Fibroblast of the conjunctiva (primary cell): ENCODE data around the gene POLG.

Experiments
- DNase-seq: peaks from one replicate; pipeline ENCODE4 v3.0.0-alpha.2; 2010; ENCODE audit warnings: low read depth

POLG gene

DNA sequence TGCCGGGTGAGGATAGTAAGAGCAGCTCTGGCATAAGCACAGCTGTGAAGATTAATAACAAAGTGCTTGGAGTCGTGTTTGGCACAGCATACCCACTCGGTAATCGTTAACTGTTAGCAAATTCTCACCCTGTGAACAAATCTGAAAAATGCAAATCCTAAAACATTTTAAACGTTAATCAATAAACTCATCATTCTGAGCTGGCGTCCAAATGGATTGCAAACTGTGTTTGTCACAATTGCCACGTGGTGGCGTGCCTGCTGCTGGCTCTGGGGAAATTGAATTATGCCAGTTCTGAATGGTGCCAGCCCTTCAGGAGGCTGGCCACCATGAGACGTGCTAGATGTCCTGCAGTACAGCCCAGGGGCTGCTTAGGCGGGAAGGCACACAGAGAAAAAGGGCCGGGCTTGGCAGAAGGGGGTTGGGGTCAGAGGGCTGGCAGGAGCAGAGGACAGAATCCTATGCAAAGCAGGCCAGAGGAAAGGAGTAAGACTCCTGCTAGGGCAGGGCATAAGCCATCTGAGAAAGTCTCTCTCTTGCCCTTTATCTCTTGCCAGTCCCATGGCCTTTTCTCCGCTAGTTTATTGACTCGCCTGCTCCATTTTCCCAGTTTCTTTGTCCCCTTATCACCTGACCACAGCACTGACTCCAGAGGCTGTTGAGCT, 22.1 kb upstream of the POLG start:
- no peak for DNase-seq

DNA sequence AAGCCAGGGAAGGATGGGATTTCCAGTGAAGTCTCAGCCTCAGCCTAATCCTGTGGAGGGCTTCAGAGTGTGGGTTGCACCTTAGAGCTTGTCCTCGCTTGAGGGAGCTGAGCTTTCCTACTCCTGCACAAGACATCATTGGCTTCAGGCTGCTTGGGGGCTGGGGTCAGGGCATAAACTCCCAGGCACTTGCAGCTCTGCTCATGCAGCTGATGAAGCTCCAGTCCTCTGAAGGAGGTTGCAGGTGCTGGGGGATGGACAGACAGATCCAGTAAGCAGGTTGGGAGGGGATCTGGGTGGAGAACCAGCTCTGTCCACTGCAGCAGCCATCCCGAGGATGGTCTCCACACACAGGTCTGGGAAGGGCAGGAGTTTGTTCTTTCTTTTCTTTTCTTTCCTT, 19.4 kb upstream of the POLG start:
- DNase-seq: no peak

- DNase-seq: no peak
These were observed 17.9 kb upstream of the POLG start for GRCh38 chr15:89352476-89352875.

DNA sequence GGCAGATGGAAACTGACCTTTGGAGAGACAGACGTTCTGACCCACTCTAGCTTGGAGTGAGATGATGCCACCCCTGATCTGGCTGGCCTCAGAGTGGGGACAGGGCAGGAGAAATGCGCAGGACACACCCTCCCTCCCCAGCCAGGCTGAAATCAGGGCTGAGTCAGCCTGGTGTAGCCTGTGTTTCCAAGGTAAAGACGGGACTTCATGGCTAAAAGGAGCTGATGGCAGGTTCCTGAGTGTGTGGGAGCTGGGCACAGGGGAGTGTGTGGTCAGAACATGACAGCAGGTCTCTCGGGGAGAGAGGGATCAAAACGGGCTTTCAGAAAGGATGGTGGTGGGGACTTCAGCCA, 14.6 kb upstream of the POLG start:
- no peak for DNase-seq

DNA sequence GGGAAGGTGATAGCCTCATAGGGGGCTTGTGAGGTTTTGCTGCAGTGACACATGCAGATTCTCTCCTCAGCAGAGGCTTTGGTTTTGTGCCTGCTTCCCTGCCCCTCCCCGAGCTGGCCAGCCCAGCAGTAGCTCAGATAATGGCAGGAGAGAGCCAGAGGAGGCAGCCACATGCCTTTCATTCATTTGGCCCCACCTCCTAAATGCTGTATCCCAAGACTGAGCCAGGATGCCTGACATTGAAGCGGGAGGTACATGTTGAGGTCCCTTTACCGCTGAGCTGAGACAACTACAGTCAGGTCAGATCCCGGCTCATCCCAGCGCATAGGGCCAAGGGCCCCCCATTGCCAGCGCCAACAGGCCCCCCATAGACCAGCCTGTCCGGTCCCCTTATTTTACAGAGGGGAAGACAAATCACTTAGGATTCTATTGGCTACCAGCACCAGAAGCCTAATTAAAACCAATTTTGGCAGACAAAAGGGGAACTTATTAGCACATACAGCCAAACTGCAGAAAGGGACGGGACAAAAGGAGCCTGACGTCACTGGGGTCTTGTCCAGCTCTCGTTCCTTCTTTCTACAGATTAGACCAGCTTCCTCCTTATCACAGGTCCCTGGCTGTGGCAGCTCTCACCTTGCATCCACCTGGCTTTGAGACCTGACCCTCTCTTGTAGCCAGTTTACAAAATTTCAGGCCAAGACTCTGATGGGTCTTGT, 12.1 kb upstream of the POLG start:
- DNase-seq: no peak

GRCh38 chr15:89345248-89345647, 10.6 kb upstream of the POLG start:
- DNase-seq: no peak

DNA sequence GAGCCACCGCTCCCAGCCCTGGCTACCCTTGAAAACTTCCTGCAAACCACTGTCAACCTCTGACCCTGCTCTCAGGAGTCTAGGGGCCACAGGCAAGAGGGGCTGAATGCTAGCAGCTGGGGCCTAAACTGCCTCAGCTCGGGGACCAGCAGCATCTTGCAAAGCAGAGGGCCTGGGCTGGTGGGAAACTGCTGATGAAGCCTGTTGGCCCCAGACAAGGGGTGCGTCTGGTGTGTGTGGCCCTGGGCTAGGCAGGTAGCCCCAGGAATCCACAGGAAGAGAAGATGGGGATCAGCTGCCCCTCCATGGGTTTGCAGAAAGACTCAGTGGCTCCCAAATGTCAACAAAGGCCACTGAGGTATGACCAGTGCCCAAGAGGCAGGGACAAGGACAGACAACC, 8.2 kb upstream of the POLG start:
- no peak for DNase-seq

DNA sequence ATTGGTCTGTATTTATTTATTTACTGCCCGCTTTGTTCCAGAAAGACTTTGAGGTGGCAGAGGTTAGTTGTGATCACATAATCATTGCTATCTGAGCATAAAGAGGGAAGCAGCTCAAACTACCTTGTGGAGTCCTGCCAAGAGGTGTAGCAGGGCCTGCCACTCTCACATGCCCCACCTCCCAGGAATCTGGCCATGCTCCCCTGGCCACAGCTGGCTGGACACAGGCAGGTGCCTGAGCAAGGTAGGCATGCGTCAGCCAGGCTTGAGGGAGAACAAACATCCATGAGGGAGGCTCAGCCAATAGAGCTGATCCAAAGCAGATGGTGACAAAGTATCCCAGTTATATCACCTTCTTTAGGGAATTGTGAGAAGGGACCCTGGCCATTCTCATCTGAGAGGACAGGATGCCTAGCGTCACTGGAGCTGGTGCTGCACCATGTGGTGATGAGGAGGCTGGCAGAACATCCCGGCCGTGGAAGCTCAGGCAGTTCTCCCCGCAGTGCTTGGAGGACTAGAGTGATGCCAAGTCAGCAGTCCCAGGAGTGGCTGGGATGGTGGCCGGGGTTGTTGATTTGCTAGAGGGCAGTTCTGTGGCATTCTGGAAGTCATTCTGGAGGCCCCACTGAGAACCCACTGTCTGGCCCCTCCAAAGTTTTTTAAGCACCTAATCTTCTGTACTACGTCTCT, 6.8 kb upstream of the POLG start:
- no peak for DNase-seq

GRCh38 chr15:89340573-89340972, 5.9 kb upstream of the POLG start:
- no peak for DNase-seq

GRCh38 chr15:89338036-89338435, 3.4 kb upstream of the POLG start:
- no peak for DNase-seq

GRCh38 chr15:89335298-89336041, 846 bp upstream of the POLG start:
- DNase-seq: no peak

- DNase-seq: no peak
These were observed 590 bp downstream of the POLG start for GRCh38 chr15:89333959-89334509.

DNA sequence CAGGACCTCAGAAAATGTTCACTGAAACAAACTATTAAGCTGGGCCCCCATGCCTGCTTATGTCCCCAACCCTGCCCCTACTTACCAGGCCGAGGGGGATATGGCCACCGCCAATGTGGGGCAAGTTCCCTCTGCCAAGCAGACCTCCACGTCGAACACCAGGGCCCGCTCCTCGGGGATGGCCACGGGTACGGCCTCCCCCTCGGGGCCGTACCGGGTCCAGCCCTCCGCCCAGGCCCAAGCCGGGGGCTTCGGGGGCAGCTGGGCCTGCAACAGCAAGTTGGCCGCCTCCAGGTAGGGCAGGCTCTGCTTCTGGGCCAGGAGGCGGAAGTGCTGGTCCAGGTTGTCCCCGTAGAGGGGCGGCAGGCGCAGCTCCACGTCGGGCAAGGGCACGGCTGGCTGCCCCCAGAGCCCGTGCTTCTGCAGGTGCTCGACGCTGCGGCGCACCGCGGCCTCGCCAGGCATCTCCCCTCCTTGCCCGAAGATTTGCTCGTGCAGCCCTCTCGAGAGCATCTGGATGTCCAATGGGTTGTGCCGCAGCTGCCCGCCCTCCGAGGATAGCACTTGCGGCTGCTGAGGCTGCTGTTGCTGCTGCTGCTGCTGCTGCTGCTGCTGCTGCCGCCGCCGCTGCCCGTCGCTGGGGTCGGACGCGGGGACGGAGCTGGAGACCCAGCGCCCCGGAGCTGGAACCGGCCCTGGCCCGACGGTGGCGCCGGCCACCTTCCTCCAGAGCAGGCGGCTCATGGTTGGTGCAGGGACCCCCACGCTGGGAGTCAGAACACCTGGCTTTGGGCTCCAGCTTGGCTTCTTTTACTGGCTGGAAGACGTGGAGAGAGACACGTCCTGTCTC, 1.4 kb downstream of the POLG start:
- no peak for DNase-seq

DNA sequence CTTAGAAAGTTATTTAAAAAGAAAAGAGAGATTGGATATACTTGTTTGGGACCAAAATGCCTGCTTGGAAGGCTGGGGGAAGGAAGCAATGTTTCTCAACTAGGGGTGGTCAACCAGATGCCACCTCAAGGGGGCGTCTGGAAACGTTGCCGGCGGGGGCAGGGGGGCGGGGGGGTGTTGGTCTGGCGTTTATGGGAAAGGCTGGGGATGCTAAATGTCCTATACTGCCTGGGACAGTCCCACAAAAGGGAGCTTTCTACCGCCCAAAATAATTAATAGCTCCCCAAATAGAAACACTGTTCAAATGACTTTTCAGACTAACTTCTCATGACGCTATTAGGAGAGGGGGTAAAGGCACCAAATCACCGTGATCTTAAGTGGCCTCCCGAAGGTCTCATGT, 2.2 kb downstream of the POLG start:
- DNase-seq: no peak

- no peak for DNase-seq
These were observed 3.6 kb downstream of the POLG start for GRCh38 chr15:89330881-89331595.

DNA sequence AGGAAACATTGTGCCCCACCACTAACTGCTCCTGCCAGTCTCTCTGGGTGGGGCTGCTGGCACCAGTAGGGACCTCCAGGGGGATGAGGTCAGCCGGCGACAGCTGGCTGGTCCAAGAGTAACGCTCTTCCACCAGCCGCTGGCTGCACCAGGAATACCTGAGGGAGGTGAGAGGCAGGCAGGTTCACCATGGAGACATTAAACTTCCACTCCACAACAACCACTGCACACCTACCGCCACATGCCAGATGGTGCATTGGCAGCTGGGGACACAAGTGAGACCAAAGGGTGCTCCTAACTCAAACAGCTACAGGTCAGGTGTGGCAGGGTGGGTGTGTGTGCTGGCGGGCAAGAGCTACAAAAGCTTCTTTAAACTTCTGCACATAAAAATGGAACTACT, 4.5 kb downstream of the POLG start:
- no peak for DNase-seq

- DNase-seq: no peak
These were observed 5.1 kb downstream of the POLG start for GRCh38 chr15:89329329-89330084.

DNA sequence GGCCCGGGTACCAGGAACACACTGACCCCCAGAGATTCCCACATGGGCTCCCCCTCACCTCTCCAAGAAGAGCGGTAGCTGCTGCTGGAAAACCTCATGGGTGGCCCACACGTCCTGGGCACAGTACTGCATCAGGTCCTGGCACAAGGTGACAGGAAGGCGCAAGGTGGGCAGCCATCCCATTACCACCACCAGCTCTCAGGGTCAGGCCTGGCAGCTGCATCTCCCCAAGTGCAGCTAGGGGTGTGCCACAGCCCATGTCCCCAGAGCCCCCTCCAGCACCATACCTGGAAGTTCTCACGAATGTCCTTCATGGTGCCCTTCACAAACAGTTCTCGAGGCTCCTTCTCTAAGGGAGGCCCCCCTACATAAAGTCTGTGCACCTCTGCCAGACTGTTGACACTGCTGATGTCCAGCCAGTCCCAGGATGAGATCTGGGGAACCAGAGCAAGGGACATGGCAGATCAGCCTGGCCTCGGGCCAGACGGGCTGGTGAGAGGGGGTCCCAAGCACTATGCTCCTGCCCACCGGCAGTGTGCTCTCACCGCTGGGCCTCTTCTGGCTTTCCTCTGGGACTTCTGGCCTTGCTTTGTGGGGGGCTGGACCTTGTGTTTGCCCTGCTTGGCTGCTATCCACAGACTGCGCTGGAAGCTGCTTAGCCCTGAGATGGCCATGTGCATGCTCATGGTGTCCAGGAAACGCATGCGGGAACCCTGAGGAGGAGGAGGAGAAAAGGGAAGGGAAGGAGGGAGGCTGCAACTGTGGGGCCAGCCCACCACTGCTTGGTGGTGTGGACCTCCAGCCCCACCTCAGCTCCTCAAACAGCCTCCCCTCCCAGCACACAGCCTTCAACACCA, 6.0 kb downstream of the POLG start:
- DNase-seq: no peak

DNA sequence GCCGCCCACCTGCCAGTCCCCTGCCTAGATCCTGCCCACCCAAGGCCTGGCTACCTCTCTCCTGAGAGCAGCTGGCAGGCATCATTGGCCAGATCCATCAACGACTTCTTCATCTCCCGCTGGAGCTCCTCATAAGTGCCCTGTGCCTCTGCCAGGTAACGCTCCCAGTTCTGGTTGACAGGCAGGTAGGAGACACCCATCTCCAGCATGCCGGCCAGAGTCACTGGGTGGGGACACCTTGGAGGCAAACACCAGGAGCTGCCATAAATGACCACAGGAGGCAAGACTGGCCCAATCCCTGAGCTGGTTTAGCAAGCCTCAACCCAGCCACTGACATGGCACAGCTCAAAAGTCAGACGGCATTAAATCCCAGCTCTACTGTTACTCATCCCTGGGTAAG, 7.5 kb downstream of the POLG start:
- no peak for DNase-seq
